ENCODE measurements around the gene NCAPH2.

The NCAPH2 gene

GRCh38 chr22:50548921-50549790, 41.1 kb downstream of the NCAPH2 start:
- no peak for DNase-seq (ENCODE audit: low read depth)

- DNase-seq (ENCODE audit: low read depth) = no peak
Measured at GRCh38 chr22:50550395-50550794, 42.4 kb downstream of the NCAPH2 start.

- no peak for DNase-seq (ENCODE audit: low read depth)
Measured at GRCh38 chr22:50551160-50551752, 43.2 kb downstream of the NCAPH2 start.

- no peak for DNase-seq (ENCODE audit: low read depth)
Measured at GRCh38 chr22:50553310-50553709, 45.3 kb downstream of the NCAPH2 start.

- DNase-seq (ENCODE audit: low read depth) = no peak
Measured at GRCh38 chr22:50556703-50557102, 48.7 kb downstream of the NCAPH2 start.

- no peak for DNase-seq (ENCODE audit: low read depth)
Measured at GRCh38 chr22:50560034-50560433, 52.0 kb downstream of the NCAPH2 start.

GRCh38 chr22:50561401-50562358, 53.7 kb downstream of the NCAPH2 start:
- no peak for DNase-seq (ENCODE audit: low read depth)

- peak; percentile 94 for DNase-seq (ENCODE audit: low read depth)
Measured at GRCh38 chr22:50562523-50563412, 54.7 kb downstream of the NCAPH2 start, which contains the start of gene SYCE3. Gene SYCE3, minus strand, starts transcription at chr22:50562919. Its CDS starts 6,514 bp downstream, at chr22:50556405.

GRCh38 chr22:50563413-50564160, 55.6 kb downstream of the NCAPH2 start:
- no peak for DNase-seq (ENCODE audit: low read depth)

GRCh38 chr22:50564289-50564688, 56.3 kb downstream of the NCAPH2 start:
- DNase-seq (ENCODE audit: low read depth) = no peak

- no peak for DNase-seq (ENCODE audit: low read depth)
Measured at GRCh38 chr22:50567721-50568252, 59.8 kb downstream of the NCAPH2 start.

- DNase-seq (ENCODE audit: low read depth) = no peak
Measured at GRCh38 chr22:50568626-50569025, 60.6 kb downstream of the NCAPH2 start.

GRCh38 chr22:50569041-50569459, 61.0 kb downstream of the NCAPH2 start:
- no peak for DNase-seq (ENCODE audit: low read depth)

- DNase-seq (ENCODE audit: low read depth) = no peak
Measured at GRCh38 chr22:50569896-50570535, 62.0 kb downstream of the NCAPH2 start.

GRCh38 chr22:50570861-50571260, 62.8 kb downstream of the NCAPH2 start:
- no peak for DNase-seq (ENCODE audit: low read depth)

- DNase-seq (ENCODE audit: low read depth) = no peak
Measured at GRCh38 chr22:50571264-50572175, 63.5 kb downstream of the NCAPH2 start.

- DNase-seq (ENCODE audit: low read depth) = no peak
Measured at GRCh38 chr22:50572965-50573364, 64.9 kb downstream of the NCAPH2 start.
